Measurements from ENCODE around the gene LYZL1.

GRCh38 chr10:29344073-29344820 lies 55.4 kb downstream of the LYZL1 start:
- no peak for TF ChIP-seq EZH2 (IDR thresholded peaks at IDR 0.05; ENCODE audit: low read length, missing control alignments)
- TF ChIP-seq, protein P1, sequence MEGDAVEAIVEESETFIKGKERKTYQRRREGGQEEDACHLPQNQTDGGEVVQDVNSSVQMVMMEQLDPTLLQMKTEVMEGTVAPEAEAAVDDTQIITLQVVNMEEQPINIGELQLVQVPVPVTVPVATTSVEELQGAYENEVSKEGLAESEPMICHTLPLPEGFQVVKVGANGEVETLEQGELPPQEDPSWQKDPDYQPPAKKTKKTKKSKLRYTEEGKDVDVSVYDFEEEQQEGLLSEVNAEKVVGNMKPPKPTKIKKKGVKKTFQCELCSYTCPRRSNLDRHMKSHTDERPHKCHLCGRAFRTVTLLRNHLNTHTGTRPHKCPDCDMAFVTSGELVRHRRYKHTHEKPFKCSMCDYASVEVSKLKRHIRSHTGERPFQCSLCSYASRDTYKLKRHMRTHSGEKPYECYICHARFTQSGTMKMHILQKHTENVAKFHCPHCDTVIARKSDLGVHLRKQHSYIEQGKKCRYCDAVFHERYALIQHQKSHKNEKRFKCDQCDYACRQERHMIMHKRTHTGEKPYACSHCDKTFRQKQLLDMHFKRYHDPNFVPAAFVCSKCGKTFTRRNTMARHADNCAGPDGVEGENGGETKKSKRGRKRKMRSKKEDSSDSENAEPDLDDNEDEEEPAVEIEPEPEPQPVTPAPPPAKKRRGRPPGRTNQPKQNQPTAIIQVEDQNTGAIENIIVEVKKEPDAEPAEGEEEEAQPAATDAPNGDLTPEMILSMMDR (conservative IDR thresholded peaks at IDR 0.05 in 1 of 2, IDR thresholded peaks at IDR 0.05 in 1 of 2; ENCODE audit: low read depth in 1 of 2, low read length in 2 of 2): no peak
